GM12891 (cell line): ENCODE measurements around the gene PDE6A.

ENCODE experiments used
- PAX5 ChIP-seq: IDR thresholded peaks from 2 replicates; pipeline ENCODE4 v1.6.1; 2011; ENCODE audit warnings: low read length, moderate library complexity, mild to moderate bottlenecking; ENCODE audit not compliant: insufficient read depth, severe bottlenecking
- POLR2A ChIP-seq: IDR thresholded peaks from 2 replicates; pipeline ENCODE4 v1.6.1; 2011; ENCODE audit warnings: low read depth, low read length, control low read depth
- POLR2AphosphoS5 ChIP-seq: IDR thresholded peaks from 2 replicates; pipeline ENCODE4 v1.6.1; 2011; ENCODE audit warnings: low read depth, low read length, control low read depth
- POU2F2 ChIP-seq: IDR thresholded peaks from 2 replicates; pipeline ENCODE4 v1.6.1; 2011; ENCODE audit warnings: low read depth, mild to moderate bottlenecking, control low read depth, low read length, moderate library complexity
- TAF1 ChIP-seq: IDR thresholded peaks from 2 replicates; pipeline ENCODE4 v1.6.1; 2011; ENCODE audit warnings: low read depth, low read length, control low read depth

DNA sequence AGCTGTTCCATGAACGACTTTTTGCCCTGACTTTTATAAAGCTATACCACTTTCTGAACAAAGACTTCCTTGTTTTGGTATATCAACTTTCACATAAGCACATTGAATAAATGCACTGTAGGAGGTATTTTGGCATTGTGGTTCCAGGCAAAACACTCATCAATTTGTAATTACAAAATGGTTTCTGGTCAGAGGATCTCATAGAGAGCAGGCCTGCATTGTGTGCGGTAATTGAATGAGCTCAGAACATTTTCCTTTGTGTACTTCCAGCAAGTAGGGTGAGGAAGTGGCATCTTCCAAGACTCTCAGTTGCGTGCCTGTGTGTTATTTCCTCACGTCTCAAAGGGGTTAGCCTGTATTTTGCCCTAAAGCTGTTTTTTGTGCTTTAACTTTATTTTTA is 89.2 kb downstream of the PDE6A start:
- TF ChIP-seq POLR2A (no peak), TAF1 (no peak), POLR2AphosphoS5 (no peak), PAX5 (no peak), POU2F2 (no peak)
